HG02852 (cell line): ENCODE results near the gene FERD3L.

Experiments used
- ATAC-seq: cut with Tn5 transposase; IDR thresholded peaks from one replicate; pipeline ENCODE4 v1.9.1; 2021; ENCODE audit warnings: mild to moderate bottlenecking, moderate library complexity; ENCODE audit not compliant: unreplicated experiment

The FERD3L gene

DNA sequence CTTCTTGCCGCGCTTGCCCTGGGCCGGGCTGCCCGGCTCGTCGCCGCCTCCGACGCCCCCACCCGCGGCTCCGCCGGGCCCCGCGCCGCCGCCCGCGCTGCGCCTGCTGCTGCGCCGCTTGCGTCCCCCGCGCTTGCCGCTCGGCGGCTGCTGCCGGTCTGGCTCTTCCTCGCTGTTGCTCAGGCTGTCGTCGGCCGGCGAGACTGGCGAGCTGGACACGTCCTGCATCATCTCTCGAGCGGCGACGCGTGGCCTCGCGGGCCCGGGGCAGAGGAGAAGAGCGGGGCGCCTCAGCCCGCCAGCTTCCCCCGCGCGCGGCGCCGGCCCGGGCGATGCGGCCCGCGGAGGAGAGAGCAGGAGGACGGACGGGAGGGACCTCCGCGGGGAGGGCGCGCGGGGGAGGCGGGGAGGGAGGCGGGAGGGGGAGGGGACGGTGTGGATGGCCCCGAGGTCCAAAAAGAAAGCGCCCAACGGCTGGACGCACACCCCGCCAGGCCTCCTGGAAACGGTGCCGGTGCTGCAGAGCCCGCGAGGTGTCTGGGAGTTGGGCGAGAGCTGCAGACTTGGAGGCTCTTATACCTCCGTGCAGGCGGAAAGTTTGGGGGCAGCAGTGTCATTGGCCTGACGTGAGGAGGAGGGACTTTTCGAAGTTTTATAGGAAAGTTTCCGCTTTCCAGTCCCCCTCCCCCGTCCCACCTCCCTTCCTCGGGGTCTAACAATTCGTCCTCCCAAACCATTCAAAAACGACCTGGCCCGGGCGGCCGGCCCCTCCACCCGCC lies 27.9 kb downstream of the FERD3L start, which contains the start of gene TWIST1:
TWIST1 (minus strand) TSS at position 546 of the 779 bp plus-strand sequence; CDS start at position 231, 315 bp downstream.
- ATAC-seq, result no peak

GRCh38 chr7:19116121-19117090 lies 28.8 kb downstream of the FERD3L start:
- no peak for ATAC-seq

DNA sequence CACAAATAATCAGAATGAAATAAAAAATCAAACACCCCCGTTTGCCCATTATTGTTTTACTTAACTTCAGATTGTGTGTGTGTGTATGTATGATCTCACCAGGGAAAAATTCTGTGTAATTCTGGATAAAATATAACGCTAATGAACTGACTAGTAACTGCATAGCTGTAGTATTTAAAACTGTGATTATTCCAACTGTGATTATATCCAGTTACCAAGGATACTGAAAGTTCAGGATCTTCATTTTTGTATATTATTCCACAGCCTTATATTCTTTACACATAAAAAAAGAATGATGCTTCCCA lies 30.7 kb downstream of the FERD3L start:
- ATAC-seq, result no peak

- ATAC-seq, result no peak
Observed at GRCh38 chr7:19113855-19114550, 31.2 kb downstream of the FERD3L start.

DNA sequence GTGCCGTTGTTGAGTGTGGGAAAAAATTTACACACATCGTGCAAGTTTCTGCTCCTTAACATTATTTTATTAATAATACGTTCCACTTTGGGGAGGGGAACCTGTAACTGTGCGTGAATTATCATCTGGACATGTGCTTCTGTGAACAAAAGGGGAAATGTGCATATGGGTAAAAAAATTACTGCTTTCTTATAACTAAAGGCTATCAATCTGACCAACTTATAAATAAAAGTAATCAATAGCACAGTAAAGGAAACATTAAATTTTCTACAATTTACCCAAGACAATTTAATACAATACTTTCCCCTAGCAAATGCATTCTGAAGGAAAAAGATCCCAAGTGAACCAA lies 32.2 kb downstream of the FERD3L start:
- ATAC-seq, result no peak

DNA sequence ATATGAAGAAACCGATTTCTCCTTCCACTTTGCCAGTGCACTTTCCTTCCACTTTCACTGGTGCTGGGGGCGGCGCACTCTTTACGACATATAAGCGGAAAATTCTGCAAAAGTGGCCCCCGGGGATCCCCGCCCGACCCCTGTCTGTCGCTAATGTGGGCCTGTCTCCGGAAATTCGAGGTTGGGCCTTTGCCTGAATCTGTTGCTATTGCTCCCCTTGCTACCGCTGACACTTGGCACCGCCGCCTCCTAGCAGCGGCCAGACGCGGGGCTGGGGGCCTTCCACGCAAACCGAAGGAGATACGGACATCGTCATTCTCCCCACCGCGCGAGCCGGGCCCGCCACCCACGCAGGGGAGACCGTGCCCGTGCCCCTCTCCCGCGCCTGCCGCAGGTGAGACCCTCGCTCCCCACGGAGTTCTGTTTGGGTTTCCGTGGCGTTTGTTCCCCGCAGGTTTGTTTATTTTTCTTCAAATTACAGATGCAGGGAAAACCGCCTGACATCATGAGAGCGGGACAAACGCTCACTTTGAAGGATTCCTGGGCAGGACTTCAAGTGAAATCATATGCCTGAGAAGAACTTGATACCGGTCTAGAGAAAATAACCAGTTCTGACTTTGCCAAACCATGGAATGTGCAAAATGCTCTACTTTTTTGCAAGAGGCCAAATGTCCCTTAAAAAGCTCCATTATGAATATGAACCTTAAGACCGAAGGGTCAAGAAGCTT lies 32.8 kb downstream of the FERD3L start:
- no peak for ATAC-seq

GRCh38 chr7:19111474-19112273 lies 33.5 kb downstream of the FERD3L start:
- no peak for ATAC-seq

GRCh38 chr7:19110776-19111175 lies 34.4 kb downstream of the FERD3L start:
- no peak for ATAC-seq

- no peak for ATAC-seq
Observed at GRCh38 chr7:19110026-19110730, 35.0 kb downstream of the FERD3L start.

DNA sequence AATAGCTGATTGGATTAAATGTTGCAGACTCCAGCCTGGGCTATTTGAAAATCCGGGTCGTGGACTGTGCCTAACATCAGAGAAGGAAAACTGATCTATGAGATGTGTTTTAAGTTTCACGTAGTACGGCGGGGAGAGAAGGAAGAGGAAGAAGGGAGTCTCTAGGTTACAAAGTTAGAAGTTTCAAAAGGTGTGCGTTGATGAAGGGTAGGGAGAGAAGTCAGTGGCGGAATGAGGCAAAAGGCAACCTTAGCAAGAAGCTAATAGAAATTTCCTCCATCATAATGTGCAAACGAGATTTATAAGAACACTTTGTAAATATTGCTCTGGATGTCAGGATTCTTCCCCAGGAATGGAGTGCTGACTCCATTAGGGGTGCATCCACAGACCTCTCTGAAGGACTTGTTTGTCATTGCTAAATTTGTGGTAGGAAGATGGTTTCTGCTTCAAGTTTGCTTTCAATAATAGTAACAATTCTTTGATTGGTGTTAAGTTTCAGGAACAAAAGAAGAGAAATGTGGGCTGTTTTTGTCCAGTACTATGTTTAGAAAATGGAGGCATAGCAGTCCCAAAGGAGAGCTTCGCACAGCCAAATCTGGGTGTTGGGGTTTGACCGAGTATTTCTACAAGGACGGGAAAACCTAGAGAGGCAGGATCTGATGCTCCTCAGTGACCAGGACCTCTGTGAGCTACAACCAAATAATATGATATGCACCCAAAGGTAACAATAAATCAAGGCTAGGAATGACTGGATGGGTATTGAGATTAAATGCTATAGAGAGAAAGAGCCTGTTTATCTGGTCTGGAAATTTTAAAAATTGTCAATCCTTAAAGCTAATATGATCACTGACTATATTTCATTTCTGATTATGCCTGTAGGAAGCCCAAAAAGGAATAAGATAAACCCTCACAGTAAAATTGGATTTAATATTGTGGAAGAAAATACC lies 35.9 kb downstream of the FERD3L start:
- ATAC-seq, result no peak

- ATAC-seq, result no peak
Observed at GRCh38 chr7:19107356-19108146, 37.7 kb downstream of the FERD3L start.

GRCh38 chr7:19107081-19107355 lies 38.2 kb downstream of the FERD3L start:
- no peak for ATAC-seq

- ATAC-seq, result no peak
Observed at GRCh38 chr7:19106241-19107080, 38.8 kb downstream of the FERD3L start.

DNA sequence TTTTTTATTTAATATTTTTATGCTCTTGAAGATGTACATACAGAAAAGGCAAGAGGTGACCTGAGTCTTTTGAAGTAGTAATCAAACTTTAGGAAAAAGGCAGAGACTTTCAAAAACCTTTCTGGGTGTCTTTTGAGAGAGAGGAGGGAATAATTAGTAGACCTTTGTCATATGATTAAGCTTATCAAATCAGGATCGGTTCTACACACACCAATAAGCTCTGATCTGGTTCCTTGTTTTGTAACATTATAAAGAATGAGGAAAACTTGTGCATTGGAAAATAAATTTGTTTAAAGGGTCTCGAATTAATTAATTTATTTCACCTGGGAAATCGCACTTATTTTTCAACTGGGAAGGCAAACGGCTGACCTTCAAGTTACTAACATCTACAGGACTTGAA lies 39.7 kb downstream of the FERD3L start:
- no peak for ATAC-seq

DNA sequence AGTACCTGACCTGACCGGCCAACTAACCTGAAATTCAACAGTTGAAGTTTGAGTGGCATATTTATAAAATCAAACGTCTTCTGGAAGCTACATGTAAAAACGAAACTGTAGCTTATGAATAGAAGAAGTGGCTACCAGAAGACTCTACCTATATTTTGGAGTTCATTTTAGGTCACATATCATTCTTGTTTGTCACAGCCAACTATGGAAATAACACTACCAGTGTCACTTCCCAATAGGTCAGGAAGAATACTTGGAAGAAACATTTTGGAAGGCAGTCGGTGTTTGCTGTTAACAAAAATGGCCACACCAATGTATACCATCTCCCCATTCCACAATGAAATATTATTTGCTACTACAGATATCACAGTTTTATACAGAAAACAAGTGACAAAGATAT lies 40.4 kb downstream of the FERD3L start:
- ATAC-seq, result no peak

- ATAC-seq, result no peak
Observed at GRCh38 chr7:19102884-19103283, 42.3 kb downstream of the FERD3L start.

DNA sequence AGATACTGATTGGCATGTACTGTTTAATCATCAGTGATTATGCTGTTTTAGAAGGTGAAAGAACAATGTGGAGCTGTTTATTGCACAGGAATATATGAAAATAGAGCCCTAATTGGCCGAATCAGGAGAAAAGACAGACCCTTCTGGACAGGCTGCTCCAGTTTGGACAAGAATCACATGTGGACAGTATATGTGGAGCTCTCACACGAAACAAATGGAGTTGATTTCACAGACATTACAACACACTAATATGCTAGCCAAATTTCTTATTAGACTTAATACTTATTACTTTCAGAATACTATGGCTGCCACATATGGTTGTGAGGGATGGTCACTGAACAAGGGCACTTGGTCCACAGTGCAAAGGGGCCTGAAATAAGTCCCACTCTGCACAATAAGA lies 43.3 kb downstream of the FERD3L start:
- ATAC-seq, result no peak
